Measurements from ENCODE around the gene SH3RF3.

DNA sequence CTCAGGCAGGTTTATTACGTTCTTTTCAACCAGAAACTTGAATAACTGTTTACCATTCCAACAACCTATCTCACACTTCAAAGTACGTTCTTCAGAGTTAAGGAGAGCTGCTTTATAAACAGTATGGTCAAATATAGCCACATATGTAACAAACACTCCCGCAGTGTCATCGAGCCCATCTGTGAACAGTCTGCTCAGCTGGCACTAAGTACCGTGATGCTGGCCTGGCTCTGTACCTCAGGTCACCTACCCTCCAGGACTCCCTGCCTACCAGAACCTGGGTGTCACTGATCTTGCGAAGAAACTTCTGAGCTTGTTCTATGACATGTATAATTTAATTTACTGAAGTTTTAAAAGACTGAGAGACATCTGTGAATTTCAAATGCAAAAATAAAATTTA, 413.4 kb downstream of the SH3RF3 start:
- TF ChIP-seq, protein P1, sequence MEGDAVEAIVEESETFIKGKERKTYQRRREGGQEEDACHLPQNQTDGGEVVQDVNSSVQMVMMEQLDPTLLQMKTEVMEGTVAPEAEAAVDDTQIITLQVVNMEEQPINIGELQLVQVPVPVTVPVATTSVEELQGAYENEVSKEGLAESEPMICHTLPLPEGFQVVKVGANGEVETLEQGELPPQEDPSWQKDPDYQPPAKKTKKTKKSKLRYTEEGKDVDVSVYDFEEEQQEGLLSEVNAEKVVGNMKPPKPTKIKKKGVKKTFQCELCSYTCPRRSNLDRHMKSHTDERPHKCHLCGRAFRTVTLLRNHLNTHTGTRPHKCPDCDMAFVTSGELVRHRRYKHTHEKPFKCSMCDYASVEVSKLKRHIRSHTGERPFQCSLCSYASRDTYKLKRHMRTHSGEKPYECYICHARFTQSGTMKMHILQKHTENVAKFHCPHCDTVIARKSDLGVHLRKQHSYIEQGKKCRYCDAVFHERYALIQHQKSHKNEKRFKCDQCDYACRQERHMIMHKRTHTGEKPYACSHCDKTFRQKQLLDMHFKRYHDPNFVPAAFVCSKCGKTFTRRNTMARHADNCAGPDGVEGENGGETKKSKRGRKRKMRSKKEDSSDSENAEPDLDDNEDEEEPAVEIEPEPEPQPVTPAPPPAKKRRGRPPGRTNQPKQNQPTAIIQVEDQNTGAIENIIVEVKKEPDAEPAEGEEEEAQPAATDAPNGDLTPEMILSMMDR (IDR thresholded peaks at IDR 0.05; ENCODE audit: insufficient read depth, low read depth, low read length) = no peak
- TF ChIP-seq EZH2 (IDR thresholded peaks at IDR 0.05; ENCODE audit: insufficient read depth, low read length) = no peak
